CD4-positive, alpha-beta T cell treated with Interleukin-2 at 100 ng/mL for 4 hours (primary cell): Measurements from ENCODE around the gene TMEM242.
"Not testable (repeated sequence)": the region's sequence is repeated elsewhere in the genome, so short reads cannot be mapped to it uniquely, and the experiment has no call there.

Experiments used
- DNase-seq: peaks from one replicate; pipeline ENCODE4 v3.0.0-alpha.2; 2020; ENCODE audit warnings: low spot score

The TMEM242 gene

GRCh38 chr6:157323255-157323965 is at the start of gene TMEM242:
Gene TMEM242, minus strand, starts transcription at chr6:157323519. Its CDS starts 20 bp downstream, at chr6:157323499.
- DNase-seq: peak; percentile 93

GRCh38 chr6:157372501-157373280 is 49.4 kb upstream of the TMEM242 start:
- no peak for DNase-seq

- DNase-seq: no peak
These were observed 47.4 kb upstream of the TMEM242 start for GRCh38 chr6:157370755-157371154.

GRCh38 chr6:157368359-157369049 is 45.2 kb upstream of the TMEM242 start:
- DNase-seq: no peak

GRCh38 chr6:157366648-157367047 is 43.3 kb upstream of the TMEM242 start:
- no peak for DNase-seq

GRCh38 chr6:157364705-157365104 is 41.4 kb upstream of the TMEM242 start:
- DNase-seq: no peak

- DNase-seq: no peak
These were observed 38.6 kb upstream of the TMEM242 start for GRCh38 chr6:157361886-157362285.

- DNase-seq: no peak
These were observed 35.0 kb upstream of the TMEM242 start for GRCh38 chr6:157358287-157358686.

- no peak for DNase-seq
These were observed 23.1 kb upstream of the TMEM242 start for GRCh38 chr6:157346373-157346772.

- DNase-seq: no peak
These were observed 20.4 kb upstream of the TMEM242 start for GRCh38 chr6:157343732-157344131.

GRCh38 chr6:157339432-157339831 is 16.1 kb upstream of the TMEM242 start:
- no peak for DNase-seq

GRCh38 chr6:157337751-157338150 is 14.4 kb upstream of the TMEM242 start:
- no peak for DNase-seq

- not testable (repeated sequence) for DNase-seq
These were observed 14.0 kb upstream of the TMEM242 start for GRCh38 chr6:157337276-157337675.

GRCh38 chr6:157335829-157336228 is 12.5 kb upstream of the TMEM242 start:
- DNase-seq: no peak

- no peak for DNase-seq
These were observed 10.6 kb upstream of the TMEM242 start for GRCh38 chr6:157333956-157334355.

GRCh38 chr6:157333537-157333936 is 10.2 kb upstream of the TMEM242 start:
- no peak for DNase-seq

- no peak for DNase-seq
These were observed 9.5 kb upstream of the TMEM242 start for GRCh38 chr6:157332813-157333212.

GRCh38 chr6:157330831-157331230 is 7.5 kb upstream of the TMEM242 start:
- no peak for DNase-seq

GRCh38 chr6:157329829-157330228 is 6.5 kb upstream of the TMEM242 start:
- DNase-seq: no peak

GRCh38 chr6:157328108-157328692 is 4.9 kb upstream of the TMEM242 start:
- no peak for DNase-seq

- no peak for DNase-seq
These were observed 3.7 kb upstream of the TMEM242 start for GRCh38 chr6:157326979-157327378.

GRCh38 chr6:157325069-157325805 is 1.9 kb upstream of the TMEM242 start:
- no peak for DNase-seq
